Measurements from ENCODE around the gene ABCC2.
"Not testable (repeated sequence)": the region's sequence is repeated elsewhere in the genome, so short reads cannot be mapped to it uniquely, and the experiment has no call there.

The ABCC2 gene
- 1.3 to 13.2 (median 3.3) reads per million in 9 experiments for total RNA-seq

- no peak for ATAC-seq (replicated peaks)
- H3K9me3 Mint-ChIP-seq, result no peaks in the 10 kb centered on the region
- no peak for DNase-seq
Measured at GRCh38 chr10:99782447-99783286, at the start of gene ABCC2. Gene ABCC2, plus strand, starts transcription at chr10:99782640. Its CDS starts 205 bp downstream, at chr10:99782845.

DNA sequence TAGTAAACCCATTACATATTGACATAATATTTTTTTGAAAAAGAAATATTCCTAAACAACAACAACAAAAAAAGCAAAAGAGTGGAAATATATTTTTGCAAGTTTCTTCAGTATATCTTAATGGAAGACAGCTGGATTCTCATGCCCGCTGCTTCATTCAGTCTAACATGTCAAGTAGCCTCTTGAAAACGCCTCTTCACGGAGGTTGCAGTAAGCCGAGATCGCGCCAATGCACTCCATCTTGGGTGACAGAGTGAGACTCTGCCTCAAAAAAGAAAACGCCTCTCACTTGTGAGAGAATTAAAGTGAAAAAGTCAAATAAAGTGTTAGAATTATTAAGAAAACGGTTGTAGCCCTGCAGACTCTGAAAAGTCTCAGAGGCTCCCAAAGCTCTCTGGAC lies 49.1 kb upstream of the ABCC2 start:
- no peaks in the 10 kb centered on the region for H3K27me3 Mint-ChIP-seq
- no peak overlapping the region for H3K27ac Mint-ChIP-seq
- H3K4me1 Mint-ChIP-seq (ENCODE audit: low read depth in 2 of 2), result peaks cover 18 to 47% of the 10 kb centered on the region in 2 donors
- H3K4me3 Mint-ChIP-seq, result peak overlapping the region; percentile 13 to 100
- DNase-seq (no peak), ATAC-seq (replicated peaks) (no peak)
- peaks cover 43% of the 10 kb centered on the region for H3K36me3 Mint-ChIP-seq (ENCODE audit: insufficient read depth)
- H3K9me3 Mint-ChIP-seq, result no peaks in the 10 kb centered on the region

More at GRCh38 chr10:99782447-99783286, at the start of gene ABCC2:
- no peak within 1 kb of the TSS for H3K27ac Mint-ChIP-seq
- H3K4me1 Mint-ChIP-seq (ENCODE audit: low read depth in 2 of 2), result no peaks in the 10 kb centered on the region
- H3K27me3 Mint-ChIP-seq, result peaks cover 4 to 9% of the 10 kb centered on the region in 2 donors
- H3K36me3 Mint-ChIP-seq (ENCODE audit: insufficient read depth), result no peaks in the 10 kb centered on the region
- H3K4me3 Mint-ChIP-seq, result no peak within 1 kb of the TSS

GRCh38 chr10:99734111-99734510 lies 48.3 kb upstream of the ABCC2 start:
- peaks cover 42% of the 10 kb centered on the region for H3K36me3 Mint-ChIP-seq (ENCODE audit: insufficient read depth)
- not testable (repeated sequence) for H3K27me3 Mint-ChIP-seq; DNase-seq; ATAC-seq (replicated peaks); H3K9me3 Mint-ChIP-seq
- H3K4me1 Mint-ChIP-seq (ENCODE audit: low read depth in 2 of 2), result peaks cover 18 to 47% of the 10 kb centered on the region in 2 donors
- H3K4me3 Mint-ChIP-seq, result peak overlapping the region; percentile 13 to 100
- peak overlapping the region in 1 of 2 donors; percentile 5 for H3K27ac Mint-ChIP-seq

GRCh38 chr10:99740260-99740659 lies 42.2 kb upstream of the ABCC2 start:
- H3K4me1 Mint-ChIP-seq (ENCODE audit: low read depth in 2 of 2), result peaks cover 7 to 34% of the 10 kb centered on the region in 2 donors
- H3K27me3 Mint-ChIP-seq, result no peaks in the 10 kb centered on the region
- H3K36me3 Mint-ChIP-seq (ENCODE audit: insufficient read depth), result peaks cover 76% of the 10 kb centered on the region
- ATAC-seq (replicated peaks) (no peak), DNase-seq (no peak)
- no peak overlapping the region for H3K4me3 Mint-ChIP-seq
- peaks cover 3 to 6% of the 10 kb centered on the region in 2 donors for H3K9me3 Mint-ChIP-seq
- no peak overlapping the region for H3K27ac Mint-ChIP-seq

DNA sequence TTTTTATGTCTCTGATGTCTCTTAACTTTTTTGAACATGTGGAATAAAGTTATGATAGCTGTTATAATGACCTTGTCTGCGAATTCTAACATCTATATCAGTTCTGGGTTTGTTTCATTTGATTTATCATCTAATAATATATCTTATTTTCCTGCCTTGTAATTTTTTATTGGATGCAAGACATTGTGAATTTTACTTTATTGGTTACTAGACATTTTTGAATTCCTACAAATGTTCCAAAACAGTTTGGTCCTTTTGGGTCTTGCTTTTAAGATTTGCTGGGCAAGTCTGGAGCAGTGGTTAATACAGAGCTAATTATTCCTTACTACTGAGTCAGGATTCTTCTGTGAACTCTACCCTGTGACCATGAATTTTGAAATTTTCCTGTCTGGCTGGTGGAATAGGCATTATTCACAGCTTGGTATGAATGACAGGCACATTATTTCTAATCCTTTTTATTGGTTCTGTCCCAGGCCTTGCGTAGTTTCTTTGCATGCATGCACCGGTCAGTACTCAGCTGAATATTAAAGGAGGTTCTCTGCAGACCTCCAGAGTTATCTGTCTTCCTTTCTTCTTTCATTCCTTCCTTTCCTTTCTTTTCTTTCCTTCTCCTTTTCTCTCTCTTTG lies 41.4 kb upstream of the ABCC2 start:
- Mint-ChIP-seq H3K4me1 (ENCODE audit: low read depth in 2 of 2) (peaks cover 7 to 30% of the 10 kb centered on the region in 2 donors), H3K9me3 (peaks cover 3 to 6% of the 10 kb centered on the region in 2 donors), H3K27me3 (no peaks in the 10 kb centered on the region), H3K36me3 (ENCODE audit: insufficient read depth) (peaks cover 80% of the 10 kb centered on the region), H3K27ac (no peak overlapping the region), H3K4me3 (peak overlapping the region in 1 of 2 donors; percentile 2)
- ATAC-seq (replicated peaks), result no peak
- DNase-seq, result no peak

DNA sequence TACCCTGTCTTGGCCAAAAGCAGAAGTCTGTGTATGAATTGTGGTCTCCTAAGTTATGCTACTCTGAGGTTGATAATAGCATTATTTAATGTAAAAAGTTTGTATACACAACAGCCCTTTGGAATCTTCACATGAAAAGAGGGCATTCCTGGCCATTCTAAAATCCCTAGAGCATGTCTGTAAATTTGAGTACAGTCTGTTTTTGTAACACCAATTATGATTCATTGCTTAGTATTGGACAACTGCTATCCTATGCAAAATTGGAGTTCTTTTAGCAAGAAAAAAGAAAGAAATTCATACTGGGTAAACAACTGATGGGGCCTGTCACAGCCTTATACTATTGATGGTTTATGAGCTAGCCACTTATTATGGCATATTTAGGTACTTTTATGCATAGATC lies 40.2 kb upstream of the ABCC2 start:
- no peak for DNase-seq
- Mint-ChIP-seq H3K4me3 (no peak overlapping the region), H3K27ac (no peak overlapping the region), H3K9me3 (peaks cover 3 to 6% of the 10 kb centered on the region in 2 donors), H3K27me3 (no peaks in the 10 kb centered on the region), H3K36me3 (ENCODE audit: insufficient read depth) (peaks cover 76% of the 10 kb centered on the region), H3K4me1 (ENCODE audit: low read depth in 2 of 2) (peaks cover 7 to 21% of the 10 kb centered on the region in 2 donors)
- no peak for ATAC-seq (replicated peaks)

GRCh38 chr10:99742701-99743100 lies 39.7 kb upstream of the ABCC2 start:
- Mint-ChIP-seq H3K36me3 (ENCODE audit: insufficient read depth) (peaks cover 77% of the 10 kb centered on the region), H3K9me3 (peaks cover 3 to 6% of the 10 kb centered on the region in 2 donors), H3K27me3 (no peaks in the 10 kb centered on the region), H3K4me1 (ENCODE audit: low read depth in 2 of 2) (peaks cover 7 to 18% of the 10 kb centered on the region in 2 donors), H3K4me3 (no peak overlapping the region), H3K27ac (no peak overlapping the region)
- ATAC-seq (replicated peaks) (no peak), DNase-seq (no peak)

DNA sequence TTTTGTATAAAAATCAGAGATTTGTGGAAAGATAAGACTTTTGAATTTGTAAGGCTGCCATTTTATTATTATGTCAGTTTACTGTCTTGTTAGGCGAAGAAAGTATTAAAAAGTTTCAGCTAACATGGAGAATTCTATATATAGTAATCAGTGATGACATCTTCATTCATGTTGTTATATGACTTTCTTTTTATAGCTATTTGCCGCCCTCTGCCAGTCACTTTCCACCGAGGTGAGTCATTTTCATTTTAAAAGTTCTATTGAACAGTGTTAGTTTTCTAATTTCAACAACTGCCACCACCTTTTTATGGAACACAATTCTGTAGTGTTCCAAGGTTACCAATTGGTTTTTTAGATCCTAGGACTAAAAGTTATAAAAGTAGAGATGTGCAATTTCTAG lies 38.6 kb upstream of the ABCC2 start:
- DNase-seq (no peak), ATAC-seq (replicated peaks) (no peak)
- H3K36me3 Mint-ChIP-seq (ENCODE audit: insufficient read depth), result peaks cover 81% of the 10 kb centered on the region

DNA sequence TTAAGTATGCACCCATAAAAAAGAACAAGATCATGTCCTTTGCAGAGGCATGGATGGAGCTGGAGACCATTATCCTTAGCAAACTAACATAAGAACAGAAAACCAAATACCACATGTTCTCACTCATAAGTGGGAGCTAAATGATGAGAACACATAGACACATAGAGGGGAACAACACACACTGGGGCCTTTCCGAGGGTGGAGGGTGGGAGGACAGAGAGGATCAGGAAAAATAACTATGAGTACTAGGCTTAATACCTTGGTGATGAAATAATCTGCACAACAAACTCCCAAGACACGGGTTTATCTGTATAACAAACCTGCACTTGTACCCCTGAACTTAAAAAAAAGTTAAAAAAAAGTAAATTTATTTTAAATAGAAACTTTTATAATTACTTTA lies 36.3 kb upstream of the ABCC2 start:
- not testable (repeated sequence) for H3K9me3 Mint-ChIP-seq; H3K4me3 Mint-ChIP-seq; H3K27ac Mint-ChIP-seq; ATAC-seq (replicated peaks); H3K27me3 Mint-ChIP-seq; DNase-seq
- peaks cover 75% of the 10 kb centered on the region for H3K36me3 Mint-ChIP-seq (ENCODE audit: insufficient read depth)
- peaks cover 7 to 25% of the 10 kb centered on the region in 2 donors for H3K4me1 Mint-ChIP-seq (ENCODE audit: low read depth in 2 of 2)

More for the DNA sequence above, 38.6 kb upstream of the ABCC2 start:
- Mint-ChIP-seq H3K27me3 (no peaks in the 10 kb centered on the region), H3K4me1 (ENCODE audit: low read depth in 2 of 2) (peaks cover 11 to 21% of the 10 kb centered on the region in 2 donors), H3K9me3 (peaks cover 3 to 6% of the 10 kb centered on the region in 2 donors), H3K4me3 (no peak overlapping the region), H3K27ac (no peak overlapping the region)

- no peak overlapping the region for H3K27ac Mint-ChIP-seq
Measured at GRCh38 chr10:99748823-99749451, 33.5 kb upstream of the ABCC2 start.

GRCh38 chr10:99750641-99751040 lies 31.8 kb upstream of the ABCC2 start:
- Mint-ChIP-seq H3K9me3 (no peaks in the 10 kb centered on the region), H3K4me1 (ENCODE audit: low read depth in 2 of 2) (peaks cover 3 to 11% of the 10 kb centered on the region in 2 donors), H3K36me3 (ENCODE audit: insufficient read depth) (peaks cover 73% of the 10 kb centered on the region), H3K27ac (no peak overlapping the region), H3K27me3 (no peaks in the 10 kb centered on the region), H3K4me3 (no peak overlapping the region)
- ATAC-seq (replicated peaks) (no peak), DNase-seq (no peak)

More at GRCh38 chr10:99748823-99749451, 33.5 kb upstream of the ABCC2 start:
- no peak for ATAC-seq (replicated peaks)
- H3K4me1 Mint-ChIP-seq (ENCODE audit: low read depth in 2 of 2), result peaks cover 3 to 11% of the 10 kb centered on the region in 2 donors
- H3K36me3 Mint-ChIP-seq (ENCODE audit: insufficient read depth), result peaks cover 76% of the 10 kb centered on the region
- no peak overlapping the region for H3K4me3 Mint-ChIP-seq
- H3K27me3 Mint-ChIP-seq, result no peaks in the 10 kb centered on the region
- H3K9me3 Mint-ChIP-seq, result no peaks in the 10 kb centered on the region
- no peak for DNase-seq

GRCh38 chr10:99754670-99755069 lies 27.8 kb upstream of the ABCC2 start:
- Mint-ChIP-seq H3K9me3 (no peaks in the 10 kb centered on the region), H3K27me3 (no peaks in the 10 kb centered on the region), H3K4me3 (no peak overlapping the region), H3K27ac (no peak overlapping the region), H3K4me1 (ENCODE audit: low read depth in 2 of 2) (peaks cover 0 to 4% of the 10 kb centered on the region in 2 donors), H3K36me3 (ENCODE audit: insufficient read depth) (peaks cover 67% of the 10 kb centered on the region)
- ATAC-seq (replicated peaks) (no peak), DNase-seq (no peak)

- no peak for DNase-seq
- Mint-ChIP-seq H3K4me3 (no peak overlapping the region), H3K27me3 (no peaks in the 10 kb centered on the region), H3K36me3 (ENCODE audit: insufficient read depth) (peaks cover 58% of the 10 kb centered on the region), H3K4me1 (ENCODE audit: low read depth in 2 of 2) (no peaks in the 10 kb centered on the region), H3K27ac (no peak overlapping the region), H3K9me3 (no peaks in the 10 kb centered on the region)
- ATAC-seq (replicated peaks), result no peak
Measured at GRCh38 chr10:99756159-99756558, 26.3 kb upstream of the ABCC2 start.

Measured in effector memory CD8-positive, alpha-beta T cell (primary cell).